Measurements from ENCODE around the gene AIFM3.

GRCh38 chr22:20937031-20937793, 29.8 kb upstream of the AIFM3 start:
- TF ChIP-seq, protein P1, sequence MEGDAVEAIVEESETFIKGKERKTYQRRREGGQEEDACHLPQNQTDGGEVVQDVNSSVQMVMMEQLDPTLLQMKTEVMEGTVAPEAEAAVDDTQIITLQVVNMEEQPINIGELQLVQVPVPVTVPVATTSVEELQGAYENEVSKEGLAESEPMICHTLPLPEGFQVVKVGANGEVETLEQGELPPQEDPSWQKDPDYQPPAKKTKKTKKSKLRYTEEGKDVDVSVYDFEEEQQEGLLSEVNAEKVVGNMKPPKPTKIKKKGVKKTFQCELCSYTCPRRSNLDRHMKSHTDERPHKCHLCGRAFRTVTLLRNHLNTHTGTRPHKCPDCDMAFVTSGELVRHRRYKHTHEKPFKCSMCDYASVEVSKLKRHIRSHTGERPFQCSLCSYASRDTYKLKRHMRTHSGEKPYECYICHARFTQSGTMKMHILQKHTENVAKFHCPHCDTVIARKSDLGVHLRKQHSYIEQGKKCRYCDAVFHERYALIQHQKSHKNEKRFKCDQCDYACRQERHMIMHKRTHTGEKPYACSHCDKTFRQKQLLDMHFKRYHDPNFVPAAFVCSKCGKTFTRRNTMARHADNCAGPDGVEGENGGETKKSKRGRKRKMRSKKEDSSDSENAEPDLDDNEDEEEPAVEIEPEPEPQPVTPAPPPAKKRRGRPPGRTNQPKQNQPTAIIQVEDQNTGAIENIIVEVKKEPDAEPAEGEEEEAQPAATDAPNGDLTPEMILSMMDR (conservative IDR thresholded peaks at IDR 0.05; ENCODE audit: low read depth in 2 of 2), result no peak
- TF ChIP-seq POLR2AphosphoS5 (IDR thresholded peaks at IDR 0.05; ENCODE audit: low read depth), result no peak
